ENCODE data around the gene CES2.

GRCh38 chr16:66905633-66906539 is 29.4 kb upstream of the CES2 start:
- no peak for TF ChIP-seq EZH2 (IDR thresholded peaks at IDR 0.05; ENCODE audit: borderline replicate concordance, low read depth, low read length, severe bottlenecking)
- TF ChIP-seq CTCF (IDR thresholded peaks at IDR 0.05; ENCODE audit: borderline replicate concordance, extremely low read depth, low read length, poor library complexity, severe bottlenecking), result no peak
